ENCODE data around the gene NDUFAF8. TPM values are rescaled to one million over a fixed set of nuclear protein-coding genes. Genes with fewer than 3 reads are reported as not detected.

NDUFAF8 gene
- total and polyA plus RNA-seq, 9 donors = 14.6 to 66.3 (median 33.9) TPM

- DNase-seq = peak in 4 of 5 donors; percentile 45 to 69 (median 58)
- H3K9me3 ChIP-seq = no peaks in the 10 kb centered on the region
- WGBS, 3 donors = 14 to 29% (median 16%) methylated on average over 32 to 37 of the region's 37 CpGs
- H3K27me3 ChIP-seq = no peaks in the 10 kb centered on the region
- H3K36me3 ChIP-seq = no peaks in the 10 kb centered on the region
- TF ChIP-seq EP300 (IDR thresholded peaks at IDR 0.05) = no peak
- TF ChIP-seq CTCF (IDR thresholded peaks at IDR 0.05) = no peak
- no peak for TF ChIP-seq POLR2A (IDR thresholded peaks at IDR 0.05)
- intact Hi-C loops (cut with DNase I) = no loop called here
- H3K27ac ChIP-seq = peak overlapping the region; percentile 1 to 57
- H3K4me1 ChIP-seq (ENCODE audit: insufficient read depth) = peaks cover 5% of the 10 kb centered on the region
- H3K4me3 ChIP-seq = peak overlapping the region; percentile 31
Observed at GRCh38 chr17:81285179-81285878, 46.2 kb downstream of the NDUFAF8 start.

- Histone ChIP-seq H3K4me3 (no peak overlapping the region), H3K36me3 (no peaks in the 10 kb centered on the region)
Observed at GRCh38 chr17:81285894-81286293, 46.8 kb downstream of the NDUFAF8 start.

GRCh38 chr17:81286491-81287145, 47.5 kb downstream of the NDUFAF8 start:
- Histone ChIP-seq H3K4me1 (ENCODE audit: insufficient read depth) (peaks cover 5% of the 10 kb centered on the region), H3K27me3 (no peaks in the 10 kb centered on the region), H3K4me3 (no peak overlapping the region), H3K9me3 (no peaks in the 10 kb centered on the region), H3K36me3 (no peaks in the 10 kb centered on the region), H3K27ac (no peak overlapping the region)
- TF ChIP-seq EP300 (IDR thresholded peaks at IDR 0.05) = no peak
- TF ChIP-seq CTCF (IDR thresholded peaks at IDR 0.05) = no peak
- no peak for TF ChIP-seq POLR2A (IDR thresholded peaks at IDR 0.05)
- no peak for DNase-seq
- intact Hi-C loops (cut with DNase I) = no loop called here
- 94 to 96% (median 94%) methylated on average over 23 of the region's 23 CpGs for WGBS, 3 donors

More at GRCh38 chr17:81285894-81286293, 46.8 kb downstream of the NDUFAF8 start:
- no peak for DNase-seq
- WGBS, 3 donors = 57 to 60% (median 57%) methylated on average over 12 of the region's 12 CpGs
- no peaks in the 10 kb centered on the region for H3K9me3 ChIP-seq
- H3K27me3 ChIP-seq = no peaks in the 10 kb centered on the region
- TF ChIP-seq EP300 (IDR thresholded peaks at IDR 0.05) (no peak), POLR2A (IDR thresholded peaks at IDR 0.05) (no peak), CTCF (IDR thresholded peaks at IDR 0.05) (no peak)
- H3K27ac ChIP-seq = peak overlapping the region; percentile 1 to 57
- intact Hi-C loops (cut with DNase I) = no loop called here
- H3K4me1 ChIP-seq (ENCODE audit: insufficient read depth) = peaks cover 5% of the 10 kb centered on the region

- Histone ChIP-seq H3K27ac (no peak overlapping the region), H3K27me3 (no peaks in the 10 kb centered on the region), H3K4me1 (ENCODE audit: insufficient read depth) (peaks cover 5% of the 10 kb centered on the region), H3K36me3 (no peaks in the 10 kb centered on the region), H3K9me3 (no peaks in the 10 kb centered on the region), H3K4me3 (no peak overlapping the region)
- WGBS, 3 donors = 90 to 96% (median 91%) methylated on average over 21 of the region's 21 CpGs
- TF ChIP-seq POLR2A (IDR thresholded peaks at IDR 0.05) (no peak), CTCF (IDR thresholded peaks at IDR 0.05) (no peak), EP300 (IDR thresholded peaks at IDR 0.05) (no peak)
- no peak for DNase-seq
- intact Hi-C loops (cut with DNase I) = no loop called here
Observed at GRCh38 chr17:81287152-81287551, 48.0 kb downstream of the NDUFAF8 start.
